ENCODE results near the gene TBC1D9B. TPM values are rescaled to one million over a fixed set of nuclear protein-coding genes. Genes with fewer than 3 reads are reported as not detected.

TBC1D9B gene
- total RNA-seq, 4 donors from 2014 or later: 56.1 to 65.9 (median 62.7) TPM

GRCh38 chr5:179819296-179820126 is 88.2 kb downstream of the TBC1D9B start:
- intact Hi-C loops (cut with DNase I; ENCODE audit: low total_unique reads) (loop anchor here (1.0 to 5.0 kb wide), 4 partner anchors 21 to 196 kb away; partner anchors contain the start of genes CANX and HNRNPH1), in situ Hi-C loops (cut with MboI; ENCODE audit: low sequenced_read_pairs in 4 of 4) (no loop called here)
- no peaks in the 10 kb centered on the region for H3K9me3 ChIP-seq
- peak; percentile 70 to 81 for DNase-seq
- H3K4me1 ChIP-seq: peaks cover 47 to 59% of the 10 kb centered on the region in 2 donors
- H3K36me3 ChIP-seq: peaks cover 0 to 26% of the 10 kb centered on the region in 2 donors
- H3K27me3 ChIP-seq: no peaks in the 10 kb centered on the region
- peak overlapping the region; percentile 89 to 97 (median 94) for H3K4me3 ChIP-seq
- TF ChIP-seq CTCF (IDR thresholded peaks at IDR 0.05 in 4 of 5, conservative IDR thresholded peaks at IDR 0.05 in 1 of 5): no peak
- peak in 1 of 2 donors; percentile 8 for TF ChIP-seq POLR2A (IDR thresholded peaks at IDR 0.05)
- ATAC-seq: peak; percentile 28 to 42
- H3K27ac ChIP-seq: peak overlapping the region; percentile 95 to 100 (median 99)

GRCh38 chr5:179818746-179819295 is 88.9 kb downstream of the TBC1D9B start:
- peak; percentile 96 to 98 for DNase-seq
- intact Hi-C loops (cut with DNase I; ENCODE audit: low total_unique reads): loop anchor here (1.0 to 5.0 kb wide), 4 partner anchors 13 to 142 kb away; partner anchors contain the start of genes CANX and MGAT4B
- H3K36me3 ChIP-seq: peaks cover 0 to 19% of the 10 kb centered on the region in 2 donors
- peak; percentile 49 to 53 for ATAC-seq
- no peaks in the 10 kb centered on the region for H3K27me3 ChIP-seq
- no peaks in the 10 kb centered on the region for H3K9me3 ChIP-seq
- peak in 1 of 2 donors; percentile 84 for TF ChIP-seq POLR2A (IDR thresholded peaks at IDR 0.05)
- TF ChIP-seq CTCF (IDR thresholded peaks at IDR 0.05 in 4 of 5, conservative IDR thresholded peaks at IDR 0.05 in 1 of 5): no peak
- peak overlapping the region; percentile 89 to 97 (median 94) for H3K4me3 ChIP-seq
- peak overlapping the region; percentile 95 to 100 (median 99) for H3K27ac ChIP-seq
- H3K4me1 ChIP-seq: peaks cover 40 to 52% of the 10 kb centered on the region in 2 donors
- in situ Hi-C loops (cut with MboI; ENCODE audit: low sequenced_read_pairs in 4 of 4): no loop called here

GRCh38 chr5:179817890-179818745 is 89.6 kb downstream of the TBC1D9B start:
- intact Hi-C loops (cut with DNase I; ENCODE audit: low total_unique reads): loop anchor here (1.0 to 5.0 kb wide), 3 partner anchors 12 to 141 kb away; partner anchors contain the start of gene MGAT4B
- ATAC-seq (no peak), DNase-seq (peak in 1 of 2 donors; percentile 9)
- peak overlapping the region; percentile 95 to 100 (median 99) for H3K27ac ChIP-seq
- peak overlapping the region; percentile 89 to 97 (median 94) for H3K4me3 ChIP-seq
- TF ChIP-seq POLR2A (IDR thresholded peaks at IDR 0.05) (no peak), CTCF (IDR thresholded peaks at IDR 0.05 in 4 of 5, conservative IDR thresholded peaks at IDR 0.05 in 1 of 5) (no peak)
- peaks cover 0 to 13% of the 10 kb centered on the region in 2 donors for H3K36me3 ChIP-seq
- H3K9me3 ChIP-seq: no peaks in the 10 kb centered on the region
- H3K4me1 ChIP-seq: peaks cover 34 to 45% of the 10 kb centered on the region in 2 donors
- H3K27me3 ChIP-seq: no peaks in the 10 kb centered on the region
- in situ Hi-C loops (cut with MboI; ENCODE audit: low sequenced_read_pairs in 4 of 4): no loop called here

GRCh38 chr5:179817470-179817840 is 90.2 kb downstream of the TBC1D9B start:
- Histone ChIP-seq H3K36me3 (peaks cover 0 to 7% of the 10 kb centered on the region in 2 donors), H3K9me3 (no peaks in the 10 kb centered on the region), H3K4me1 (peaks cover 28 to 38% of the 10 kb centered on the region in 2 donors), H3K27ac (peak overlapping the region; percentile 95 to 100 (median 99)), H3K27me3 (no peaks in the 10 kb centered on the region), H3K4me3 (peak overlapping the region; percentile 45 to 58 (median 54))
- no peak for TF ChIP-seq CTCF (IDR thresholded peaks at IDR 0.05 in 4 of 5, conservative IDR thresholded peaks at IDR 0.05 in 1 of 5)
- TF ChIP-seq POLR2A (IDR thresholded peaks at IDR 0.05): no peak
- ATAC-seq: no peak
- intact Hi-C loops (cut with DNase I; ENCODE audit: low total_unique reads): loop anchor here (5.0 kb wide), 1 partner anchor 140 kb away; no protein-coding TSS in a partner anchor
- DNase-seq: peak in 1 of 2 donors; percentile 2
- in situ Hi-C loops (cut with MboI; ENCODE audit: low sequenced_read_pairs in 4 of 4): no loop called here

Measured in gastrocnemius medialis (tissue), 4 donors.